HEK293T (cell line): ENCODE data around the gene ATG16L2.

Experiments used
- ELF4 ChIP-seq: fragments of 450-650 bp; IDR thresholded peaks from 2 replicates; pipeline ENCODE4 v1.6.1; 2017; ENCODE audit warnings: antibody characterized with exemption
- FOXK2 ChIP-seq: fragments of 450-650 bp; IDR thresholded peaks from 2 replicates; pipeline ENCODE4 v1.6.1; 2016; ENCODE audit warnings: mild to moderate bottlenecking
- FOXM1 ChIP-seq: fragments of 450-650 bp; IDR thresholded peaks from 2 replicates; pipeline ENCODE4 v1.6.1; 2017; ENCODE audit warnings: mild to moderate bottlenecking, borderline replicate concordance
- L3MBTL2 ChIP-seq: fragments of 450-650 bp; conservative IDR thresholded peaks from 2 replicates; pipeline ENCODE4 v1.6.1; 2016; ENCODE audit warnings: mild to moderate bottlenecking
- SP1 ChIP-seq: fragments of 450-650 bp; IDR thresholded peaks from 2 replicates; pipeline ENCODE4 v1.6.1; 2017
- SUZ12 ChIP-seq: fragments of 450-650 bp; IDR thresholded peaks from 2 replicates; pipeline ENCODE4 v1.6.1; 2016; ENCODE audit warnings: mild to moderate bottlenecking

DNA sequence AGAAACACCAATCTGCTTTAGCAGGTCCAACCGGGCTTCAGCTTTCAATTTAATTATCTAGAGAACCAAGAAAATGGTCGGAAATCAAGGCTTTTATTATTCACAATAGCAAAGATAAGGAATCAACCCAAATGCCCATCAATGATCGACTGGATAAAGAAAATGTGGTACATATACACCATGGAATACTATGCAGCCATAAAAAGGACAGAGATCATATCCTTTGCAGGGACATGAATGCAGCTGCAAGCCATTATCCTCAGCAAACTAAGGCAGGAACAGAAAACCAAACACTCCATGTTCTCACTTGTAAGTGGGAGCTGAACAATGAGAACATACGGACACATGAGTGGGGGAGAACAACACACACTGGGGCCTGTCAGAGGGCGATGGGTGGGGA lies 53.8 kb downstream of the ATG16L2 start:
- TF ChIP-seq FOXM1, result no peak
- TF ChIP-seq SP1, result no peak
- no peak for TF ChIP-seq L3MBTL2
- no peak for TF ChIP-seq SUZ12
- TF ChIP-seq ELF4, result no peak
- no peak for TF ChIP-seq FOXK2
